Suprapubic skin (tissue), 4 donors: ENCODE data around the gene ITPR2.

ENCODE experiments used
- CTCF ChIP-seq, 2 donors: fragments of 200-600 bp in 1 of 2; fragments of 450-650 bp in 1 of 2; sonication (generic) in 1 of 2; IDR thresholded peaks; one replicate each; pipeline ENCODE4 v1.5.1; 2016 to 2019; ENCODE audit warnings: antibody characterized with exemption in 2 of 2, mild to moderate bottlenecking in 1 of 2, moderate library complexity in 1 of 2
- EP300 ChIP-seq: sonication (generic); formaldehyde crosslinking; IDR thresholded peaks from one replicate; pipeline ENCODE4 v1.6.1; 2017; ENCODE audit warnings: antibody characterized with exemption
- POLR2AphosphoS5 ChIP-seq, 3 donors: sonication (generic); formaldehyde crosslinking; IDR thresholded peaks; one replicate each; pipeline ENCODE4 v1.6.1; 2017; ENCODE audit warnings: antibody characterized with exemption in 3 of 3

- TF ChIP-seq CTCF (IDR thresholded peaks at IDR 0.05) (no peak), EP300 (no peak), POLR2AphosphoS5 (IDR thresholded peaks at IDR 0.05) (no peak)
These were observed 92.0 kb downstream of the ITPR2 start for GRCh38 chr12:26740991-26741390.
